PFSK-1 (cell line): ENCODE data around the gene ANXA3.

ENCODE experiments used
- FOXP2 ChIP-seq: optimal IDR thresholded peaks from 2 replicates; pipeline ENCODE3; 2011; ENCODE audit warnings: borderline replicate concordance, control low read depth, inconsistent platforms; ENCODE audit not compliant: insufficient read depth; ENCODE audit errors: extremely low read length, extremely low read depth
- POLR2AphosphoS5 ChIP-seq: IDR thresholded peaks from 2 replicates; pipeline ENCODE4 v1.6.1; 2012; ENCODE audit warnings: low read depth, mild to moderate bottlenecking, control low read depth, low read length, moderate library complexity
- REST ChIP-seq, 2 experiments: IDR thresholded peaks; 2 replicates each; pipeline versions ENCODE4 v1.6.1 to v1.8.0; 2011 to 2012; ENCODE audit warnings: low read depth in 2 of 2, low read length in 2 of 2, control low read depth in 1 of 2, inconsistent platforms in 1 of 2, mild to moderate bottlenecking in 1 of 2, moderate library complexity in 1 of 2; ENCODE audit not compliant: insufficient read depth in 1 of 2
- SIN3A ChIP-seq: IDR thresholded peaks from 2 replicates; pipeline ENCODE4 v1.6.1; 2012; ENCODE audit warnings: mild to moderate bottlenecking, low read length, moderate library complexity, borderline replicate concordance; ENCODE audit not compliant: insufficient read depth
- TAF1 ChIP-seq: IDR thresholded peaks from 2 replicates; pipeline ENCODE4 v1.6.1; 2012; ENCODE audit warnings: low read length, control low read depth, borderline replicate concordance; ENCODE audit not compliant: insufficient read depth

The ANXA3 gene

GRCh38 chr4:78553043-78553396 lies 1.4 kb downstream of the ANXA3 start:
- no peak for TF ChIP-seq TAF1
- no peak for TF ChIP-seq SIN3A
- TF ChIP-seq REST (IDR thresholded peaks at IDR 0.05; ENCODE audit: insufficient read depth in 1 of 2, low read depth in 2 of 2, low read length in 2 of 2) = no peak

- TF ChIP-seq REST (IDR thresholded peaks at IDR 0.05; ENCODE audit: insufficient read depth in 1 of 2, low read depth in 2 of 2, low read length in 2 of 2) (no peak), TAF1 (no peak), FOXP2 (no peak), SIN3A (no peak), POLR2AphosphoS5 (no peak)
These were observed 2.0 kb downstream of the ANXA3 start for GRCh38 chr4:78553529-78554060.

GRCh38 chr4:78556665-78557064 lies 5.1 kb downstream of the ANXA3 start:
- TF ChIP-seq FOXP2 (no peak), SIN3A (no peak), POLR2AphosphoS5 (no peak), TAF1 (no peak), REST (IDR thresholded peaks at IDR 0.05; ENCODE audit: insufficient read depth in 1 of 2, low read depth in 2 of 2, low read length in 2 of 2) (no peak)

GRCh38 chr4:78557841-78558240 lies 6.3 kb downstream of the ANXA3 start:
- no peak for TF ChIP-seq SIN3A
- no peak for TF ChIP-seq REST (IDR thresholded peaks at IDR 0.05; ENCODE audit: insufficient read depth in 1 of 2, low read depth in 2 of 2, low read length in 2 of 2)
- TF ChIP-seq TAF1 = no peak
- TF ChIP-seq POLR2AphosphoS5 = no peak
- no peak for TF ChIP-seq FOXP2

- TF ChIP-seq REST (IDR thresholded peaks at IDR 0.05; ENCODE audit: insufficient read depth in 1 of 2, low read depth in 2 of 2, low read length in 2 of 2) = no peak
- no peak for TF ChIP-seq SIN3A
- no peak for TF ChIP-seq FOXP2
These were observed 6.8 kb downstream of the ANXA3 start for GRCh38 chr4:78558410-78558809.
